ENCODE results near the gene CEP104.
A peak's percentile ranks its signal among the peaks of the same experiment; 100 is the strongest.

The CEP104 gene

GRCh38 chr1:3856923-3857790 is at the start of gene CEP104, which contains the start of gene DFFB:
Gene CEP104, minus strand, starts transcription at chr1:3857211. Its CDS starts 4,804 bp downstream, at chr1:3852407.
Gene DFFB, plus strand, starts transcription at chr1:3857476. Its CDS starts 128 bp downstream, at chr1:3857604.
- DNase-seq (ENCODE audit: low read depth, low spot score): peak; percentile 60

GRCh38 chr1:3906672-3907020 is 49.6 kb upstream of the CEP104 start:
- no peak for DNase-seq (ENCODE audit: low read depth, low spot score)

GRCh38 chr1:3905953-3906671 is 49.1 kb upstream of the CEP104 start:
- no peak for DNase-seq (ENCODE audit: low read depth, low spot score)

GRCh38 chr1:3905266-3905952 is 48.4 kb upstream of the CEP104 start:
- DNase-seq (ENCODE audit: low read depth, low spot score): no peak

- no peak for DNase-seq (ENCODE audit: low read depth, low spot score)
Measured at GRCh38 chr1:3904843-3905185, 47.8 kb upstream of the CEP104 start.

- DNase-seq (ENCODE audit: low read depth, low spot score): no peak
Measured at GRCh38 chr1:3904006-3904842, 47.2 kb upstream of the CEP104 start.

GRCh38 chr1:3903141-3904005 is 46.4 kb upstream of the CEP104 start:
- no peak for DNase-seq (ENCODE audit: low read depth, low spot score)

GRCh38 chr1:3902571-3903091 is 45.6 kb upstream of the CEP104 start:
- no peak for DNase-seq (ENCODE audit: low read depth, low spot score)

- DNase-seq (ENCODE audit: low read depth, low spot score): no peak
Measured at GRCh38 chr1:3902111-3902511, 45.1 kb upstream of the CEP104 start.

- peak; percentile 89 for DNase-seq (ENCODE audit: low read depth, low spot score)
Measured at GRCh38 chr1:3900969-3901529, 44.0 kb upstream of the CEP104 start.

- DNase-seq (ENCODE audit: low read depth, low spot score): peak; percentile 98
Measured at GRCh38 chr1:3900150-3900968, 43.3 kb upstream of the CEP104 start, which contains the start of gene C1orf174. Gene C1orf174, minus strand, starts transcription at chr1:3900272. Its CDS starts 86 bp downstream, at chr1:3900186.

GRCh38 chr1:3899754-3900149 is 42.7 kb upstream of the CEP104 start:
- DNase-seq (ENCODE audit: low read depth, low spot score): no peak

GRCh38 chr1:3898994-3899753 is 42.2 kb upstream of the CEP104 start:
- DNase-seq (ENCODE audit: low read depth, low spot score): no peak

GRCh38 chr1:3898475-3898735 is 41.4 kb upstream of the CEP104 start:
- no peak for DNase-seq (ENCODE audit: low read depth, low spot score)

- DNase-seq (ENCODE audit: low read depth, low spot score): no peak
Measured at GRCh38 chr1:3896396-3897000, 39.5 kb upstream of the CEP104 start.

GRCh38 chr1:3895951-3896325 is 38.9 kb upstream of the CEP104 start:
- no peak for DNase-seq (ENCODE audit: low read depth, low spot score)

- DNase-seq (ENCODE audit: low read depth, low spot score): no peak
Measured at GRCh38 chr1:3895279-3895950, 38.4 kb upstream of the CEP104 start.

Data from smooth muscle cell of the brain vasculature (primary cell).